GM04504 (cell line): ENCODE measurements around the gene SMARCC1.

ENCODE experiments used
- DNase-seq: peaks from one replicate; pipeline ENCODE4 v3.0.0-alpha.2; 2012; ENCODE audit warnings: low read depth

The SMARCC1 gene

DNA sequence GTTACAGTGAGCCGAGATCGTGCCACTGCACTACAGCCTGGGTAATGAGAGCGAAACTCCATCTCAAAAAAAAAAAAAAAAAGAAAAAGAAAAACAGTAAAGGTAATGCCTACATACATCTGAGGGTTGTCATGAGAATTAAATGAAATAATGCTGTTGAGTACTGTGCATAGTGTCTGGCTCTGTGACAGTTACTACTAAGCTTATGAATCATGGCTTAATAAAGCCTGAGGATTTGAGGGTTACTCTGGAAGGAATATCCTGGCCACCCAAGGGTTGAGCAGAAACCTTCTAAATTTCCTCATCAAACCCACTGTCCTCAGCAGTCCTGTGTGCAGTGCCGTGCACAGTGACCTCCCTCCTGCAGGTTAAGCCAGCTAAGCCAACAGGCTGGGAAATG lies 241.4 kb downstream of the SMARCC1 start:
- no peak for DNase-seq

DNA sequence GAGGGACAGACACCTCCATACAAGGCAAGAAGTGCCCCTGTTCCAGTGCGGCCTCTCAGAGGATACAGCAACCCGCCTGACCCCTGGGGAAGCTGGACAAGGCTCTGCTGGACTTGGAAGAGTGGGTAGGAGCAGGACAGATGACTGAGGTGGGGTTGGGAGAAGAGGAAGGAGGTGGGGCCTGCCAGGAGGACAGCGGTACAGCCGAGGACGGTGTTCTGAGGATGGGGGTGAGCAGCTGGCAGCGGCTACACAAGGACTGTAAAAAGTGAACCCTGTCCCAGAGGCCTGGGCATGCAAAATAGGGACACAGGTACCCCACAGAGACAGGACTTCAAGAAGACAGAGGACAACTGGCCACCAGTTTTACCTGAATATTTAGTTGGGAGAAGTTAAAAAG lies 244.7 kb downstream of the SMARCC1 start:
- no peak for DNase-seq

DNA sequence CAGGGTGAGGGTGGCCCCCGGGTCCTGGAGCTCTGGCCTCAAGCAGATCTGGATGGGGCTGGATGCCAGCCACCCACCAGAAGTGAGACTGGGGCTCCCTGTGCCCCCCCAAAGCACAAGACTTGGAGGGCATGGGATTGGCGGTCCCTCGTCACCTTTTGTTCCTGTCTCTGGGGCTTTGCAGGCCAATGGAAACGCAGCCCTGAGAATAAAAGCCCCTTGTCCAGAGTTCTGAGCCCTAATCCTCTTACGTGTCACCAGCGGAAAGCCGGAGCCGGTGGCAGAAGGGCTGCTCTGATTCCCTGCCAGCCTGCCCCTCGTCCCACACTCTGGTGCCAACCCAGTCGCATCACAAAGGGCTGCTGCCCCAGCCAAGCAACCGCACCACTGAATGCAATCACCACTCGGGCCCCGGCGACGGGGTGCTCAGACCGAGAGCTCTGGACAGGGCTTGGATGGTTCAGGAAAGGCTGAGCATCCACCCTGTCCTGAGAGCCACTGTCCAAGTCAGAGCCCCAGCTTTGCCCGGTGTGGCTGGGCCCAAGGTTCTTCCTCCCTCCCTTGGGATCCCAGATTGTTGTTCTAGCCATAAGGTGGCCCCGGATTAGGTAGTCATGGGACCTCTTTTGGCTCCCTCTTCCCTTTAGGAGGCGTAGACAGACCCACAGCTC lies 245.3 kb downstream of the SMARCC1 start:
- no peak for DNase-seq
